Measurements from ENCODE around the gene SH3BP5. TPM values are rescaled to one million over a fixed set of nuclear protein-coding genes. Genes with fewer than 3 reads are reported as not detected.

Gene SH3BP5
- polyA plus RNA-seq, 3 donors: 59.4 to 70.0 (median 64.4) TPM

- DNase-seq (ENCODE audit: low read depth in 3 of 3, low spot score in 2 of 3): no peak
These were observed 15.3 kb upstream of the SH3BP5 start for GRCh38 chr3:15347737-15348110.

DNA sequence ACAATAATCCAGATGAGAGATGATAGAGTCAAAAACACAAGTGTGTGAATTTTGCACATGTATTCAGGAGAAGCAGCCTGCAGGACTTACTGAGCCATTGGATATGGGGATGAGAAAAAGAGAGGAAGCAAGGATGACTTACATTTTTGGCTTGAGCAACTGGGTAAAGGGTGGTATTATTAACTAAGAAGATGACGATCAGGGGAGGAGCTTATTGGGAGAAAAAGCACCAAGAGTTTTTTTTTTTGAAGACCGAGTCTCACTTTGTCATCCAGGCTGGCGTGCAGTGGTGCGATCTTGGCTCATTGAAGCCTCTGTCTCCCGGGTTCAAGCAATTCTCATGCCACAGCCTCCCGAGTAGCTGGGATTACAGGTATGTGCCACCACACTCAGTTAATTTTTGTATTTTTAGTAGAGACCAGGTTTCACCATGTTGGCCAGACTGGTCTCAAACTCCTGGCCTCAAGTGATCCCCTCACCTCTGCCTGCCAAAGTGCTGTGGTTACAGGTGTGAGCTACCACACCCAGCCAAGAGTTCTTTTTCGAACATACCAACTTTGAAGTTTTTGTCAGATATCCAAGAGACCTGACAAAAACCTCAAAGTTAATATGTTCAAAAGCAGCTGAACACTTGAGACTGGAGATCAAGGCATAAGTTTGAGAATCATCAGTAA is 14.8 kb upstream of the SH3BP5 start:
- no peak for DNase-seq (ENCODE audit: low read depth in 3 of 3, low spot score in 2 of 3)

DNA sequence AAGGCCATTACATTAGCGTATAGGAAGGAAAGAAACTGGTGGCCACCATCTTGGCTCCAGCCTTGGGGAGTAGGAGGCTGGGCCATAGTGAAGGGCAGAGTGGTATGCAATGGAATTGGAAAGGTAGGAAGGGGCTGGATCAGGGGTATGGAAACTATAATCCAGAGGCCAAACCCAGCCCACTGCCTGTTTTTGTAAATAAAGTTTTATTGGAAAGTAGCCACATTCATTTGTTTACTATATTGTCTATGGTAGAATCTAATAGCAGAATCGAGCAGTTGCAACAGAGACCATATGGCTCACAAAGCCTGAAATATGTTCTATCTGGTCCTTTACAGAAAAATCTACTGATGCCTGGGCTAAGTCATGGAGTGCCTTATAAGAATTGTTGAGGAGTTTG is 14.1 kb upstream of the SH3BP5 start:
- no peak for DNase-seq (ENCODE audit: low read depth in 3 of 3, low spot score in 2 of 3)

GRCh38 chr3:15345608-15346137 is 13.3 kb upstream of the SH3BP5 start:
- DNase-seq (ENCODE audit: low read depth in 3 of 3, low spot score in 2 of 3): no peak

DNA sequence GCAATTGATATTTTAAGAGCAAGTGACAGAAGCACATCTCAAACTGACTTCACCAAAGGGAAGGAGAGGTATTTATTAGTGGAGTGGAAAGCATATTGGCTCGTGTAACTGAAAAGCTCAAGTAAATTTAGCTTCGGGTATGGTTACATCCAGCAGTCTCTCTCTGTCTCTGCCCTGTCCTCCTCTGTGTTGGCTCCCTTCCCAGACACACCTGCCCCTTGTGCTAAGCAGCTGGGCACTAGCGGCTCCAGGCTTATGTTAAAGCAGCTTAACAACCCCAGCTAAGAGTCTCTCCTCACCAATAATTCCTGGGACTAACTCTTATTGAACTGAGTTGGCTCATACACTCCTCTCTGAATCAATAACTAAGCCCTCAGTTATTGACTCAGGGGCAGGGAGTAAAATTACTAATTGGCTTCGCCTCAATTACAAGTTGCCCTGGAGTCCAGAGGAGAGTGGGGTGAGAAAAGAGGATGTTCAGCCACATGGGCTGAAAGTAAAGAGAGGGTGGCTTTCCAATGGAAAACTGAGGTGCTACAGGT is 12.8 kb upstream of the SH3BP5 start:
- DNase-seq (ENCODE audit: low read depth in 3 of 3, low spot score in 2 of 3): no peak

DNA sequence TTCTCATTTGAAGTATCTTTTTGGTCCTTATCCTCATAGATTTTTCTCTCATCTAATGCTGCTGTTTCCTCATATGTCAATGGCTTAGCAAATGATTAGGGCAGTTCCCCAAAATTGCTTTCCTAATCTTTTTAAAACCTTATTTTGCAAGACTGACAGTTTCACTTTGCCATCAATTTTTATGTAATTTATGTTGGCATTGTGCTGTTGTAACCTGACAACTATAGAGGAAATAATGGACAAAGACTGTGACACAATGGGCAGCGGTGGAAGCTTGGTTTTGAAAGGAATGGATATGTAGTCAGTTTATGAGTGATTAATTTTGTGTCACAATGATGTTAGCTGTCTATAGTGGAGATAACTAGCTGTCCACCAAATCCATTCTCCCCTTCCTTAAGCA is 10.6 kb upstream of the SH3BP5 start:
- DNase-seq (ENCODE audit: low read depth in 3 of 3, low spot score in 2 of 3): no peak

- DNase-seq (ENCODE audit: low read depth in 3 of 3, low spot score in 2 of 3): no peak
These were observed 9.9 kb upstream of the SH3BP5 start for GRCh38 chr3:15342246-15342645.

DNA sequence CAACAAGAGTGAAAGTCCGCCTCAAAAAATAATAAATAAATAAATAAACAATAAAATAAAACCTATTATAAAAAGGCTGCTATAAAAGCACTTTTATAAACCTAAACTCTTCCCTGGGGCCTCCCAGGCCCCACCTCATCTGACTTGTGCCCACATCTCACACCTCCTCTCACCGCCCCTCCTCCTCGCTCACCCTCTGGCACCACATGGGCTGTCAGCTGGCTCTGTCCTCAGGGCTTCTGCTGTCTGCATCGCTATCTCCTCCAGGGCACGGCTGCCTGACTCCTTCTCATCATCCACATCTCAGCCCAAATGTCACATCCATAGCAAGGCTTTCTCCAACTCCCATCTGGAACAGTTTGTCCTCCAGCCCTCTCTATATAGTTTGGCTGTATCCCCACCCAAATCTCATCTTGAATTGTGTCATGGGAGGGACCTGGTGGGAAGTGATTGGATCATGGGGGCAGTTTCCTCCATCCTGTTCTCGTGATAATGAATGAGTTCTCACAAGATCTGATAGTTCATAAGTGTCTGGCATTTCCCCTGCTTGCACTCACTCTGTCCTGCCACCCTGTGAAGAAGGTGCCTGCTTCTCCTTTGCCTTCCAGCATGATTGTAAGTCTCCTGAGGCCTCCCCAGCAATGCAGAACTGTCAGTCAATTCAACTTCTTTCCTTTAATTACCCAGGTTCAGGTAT is 8.8 kb upstream of the SH3BP5 start:
- no peak for DNase-seq (ENCODE audit: low read depth in 3 of 3, low spot score in 2 of 3)

- DNase-seq (ENCODE audit: low read depth in 3 of 3, low spot score in 2 of 3): no peak
These were observed 7.4 kb upstream of the SH3BP5 start for GRCh38 chr3:15339786-15340215.

DNA sequence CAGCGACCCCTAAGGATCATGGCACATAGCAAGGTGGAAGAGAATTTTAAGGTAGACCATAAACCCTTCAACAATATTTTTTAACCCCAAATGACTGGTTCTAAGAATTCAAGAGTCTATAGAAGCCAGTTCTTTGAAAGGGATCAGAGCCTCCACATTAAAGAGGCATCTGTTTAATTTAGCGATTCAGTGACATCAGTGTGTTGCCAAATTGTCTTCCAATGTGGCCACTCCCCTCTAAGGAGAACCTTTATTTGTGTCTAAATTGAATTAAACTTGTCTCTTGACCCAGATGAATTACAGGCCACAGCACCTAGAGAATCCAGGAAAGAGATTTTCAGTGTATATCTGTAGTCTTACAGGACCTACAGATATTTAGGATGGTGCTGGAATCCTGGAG is 6.6 kb upstream of the SH3BP5 start:
- no peak for DNase-seq (ENCODE audit: low read depth in 3 of 3, low spot score in 2 of 3)

GRCh38 chr3:15337963-15338362 is 5.6 kb upstream of the SH3BP5 start:
- no peak for DNase-seq (ENCODE audit: low read depth in 3 of 3, low spot score in 2 of 3)

DNA sequence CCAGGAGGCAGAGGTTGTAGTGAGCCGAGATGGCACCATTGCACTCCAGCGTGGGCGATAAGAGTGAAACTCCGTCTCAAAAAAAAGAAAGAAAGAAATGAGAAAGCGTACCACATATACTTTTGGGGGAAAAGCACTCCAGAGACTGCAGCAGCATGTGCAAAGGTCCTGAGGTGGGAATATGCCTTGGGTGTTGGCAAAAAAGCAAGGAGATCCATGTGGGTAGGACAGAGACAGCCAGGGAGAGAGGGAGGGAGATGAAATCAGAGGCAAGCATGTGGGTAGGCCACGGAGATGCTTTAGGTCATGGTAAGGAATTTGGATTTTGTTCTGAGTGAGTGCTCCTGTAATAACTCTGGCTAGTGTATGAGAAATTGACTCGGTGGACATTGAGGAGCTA is 3.7 kb upstream of the SH3BP5 start:
- no peak for DNase-seq (ENCODE audit: low read depth in 3 of 3, low spot score in 2 of 3)

- no peak for DNase-seq (ENCODE audit: low read depth in 3 of 3, low spot score in 2 of 3)
These were observed 1.5 kb upstream of the SH3BP5 start for GRCh38 chr3:15333956-15334263.

DNA sequence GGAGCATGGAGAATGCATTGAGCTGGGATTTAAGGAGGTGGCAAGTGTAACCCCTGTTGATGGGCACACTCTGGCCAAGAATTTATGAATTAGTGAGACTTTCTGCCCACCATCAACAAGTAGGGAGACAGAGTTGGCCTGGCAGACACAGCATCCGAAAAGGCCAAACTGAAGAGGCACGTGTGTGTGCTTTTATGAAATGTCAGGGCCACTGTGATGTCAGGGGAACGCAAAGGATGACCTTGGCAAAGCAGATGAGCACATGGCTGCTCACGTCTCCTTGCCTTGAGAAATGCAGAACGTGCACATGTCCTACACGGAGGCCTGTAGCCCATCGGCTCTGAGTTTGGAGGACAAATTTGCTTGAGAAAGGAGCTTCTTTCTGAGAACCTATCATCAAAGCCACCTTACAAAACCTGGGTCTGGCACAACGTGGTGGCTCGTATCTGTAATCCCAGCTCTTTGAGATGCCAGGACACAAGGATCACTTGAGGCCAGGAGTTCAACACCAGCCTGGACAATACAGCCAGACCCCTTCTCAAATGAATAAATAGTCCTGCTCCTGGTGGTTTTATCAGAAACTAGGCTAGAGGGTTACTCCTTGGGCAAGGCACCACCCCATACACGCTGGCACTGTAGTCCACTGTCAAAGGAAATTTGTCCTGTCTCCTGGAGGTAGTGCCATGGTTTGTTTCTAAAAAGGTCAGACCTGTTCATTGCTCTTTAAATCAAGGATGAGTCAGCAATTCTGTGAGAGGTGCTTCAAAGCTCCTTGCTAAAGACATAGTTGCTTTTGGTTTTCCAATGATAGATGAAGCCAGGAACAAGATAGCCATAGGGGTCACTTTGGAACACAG is 941 bp upstream of the SH3BP5 start:
- DNase-seq (ENCODE audit: low read depth in 3 of 3, low spot score in 2 of 3): no peak

DNA sequence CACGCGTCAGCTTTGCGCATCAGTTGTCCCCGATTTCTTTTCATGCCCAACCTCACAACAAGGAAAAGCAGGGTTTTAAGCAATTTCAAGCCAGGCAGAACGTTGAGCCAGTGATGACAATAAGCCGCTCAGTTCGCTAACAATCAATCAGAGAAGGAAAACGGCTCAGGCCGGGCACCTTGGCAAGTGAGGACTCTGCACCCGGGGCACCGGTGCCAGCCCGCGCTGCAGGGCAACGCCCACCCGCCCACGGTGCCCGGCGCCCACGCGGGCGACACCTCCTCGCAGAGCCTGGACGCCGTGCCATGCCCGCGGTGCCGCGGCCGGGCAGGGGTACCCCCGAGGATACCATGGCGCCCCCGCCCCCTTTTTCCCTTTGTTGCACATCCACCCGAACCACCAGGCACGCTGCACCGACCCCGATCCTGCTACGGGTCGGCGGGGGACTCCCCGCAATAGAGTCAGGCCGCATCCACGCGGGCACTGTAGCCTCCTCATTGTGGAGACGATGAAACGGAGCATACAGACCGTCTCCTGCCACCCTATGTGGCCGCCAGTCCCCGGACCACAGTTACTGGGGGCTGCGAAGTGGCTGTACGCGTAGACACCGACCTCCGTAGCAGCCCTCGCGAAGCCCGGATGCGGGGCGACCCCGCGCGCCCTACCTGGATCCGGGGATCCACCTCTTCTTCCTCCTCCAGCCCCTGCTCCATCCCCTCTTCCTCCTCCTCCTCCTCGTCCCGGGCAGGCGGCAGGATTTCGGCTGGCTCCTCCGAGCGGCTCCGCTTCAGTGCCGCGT is 581 bp downstream of the SH3BP5 start:
- no peak for DNase-seq (ENCODE audit: low read depth in 3 of 3, low spot score in 2 of 3)

- no peak for DNase-seq (ENCODE audit: low read depth in 3 of 3, low spot score in 2 of 3)
These were observed 1.2 kb downstream of the SH3BP5 start for GRCh38 chr3:15331072-15331605.

DNA sequence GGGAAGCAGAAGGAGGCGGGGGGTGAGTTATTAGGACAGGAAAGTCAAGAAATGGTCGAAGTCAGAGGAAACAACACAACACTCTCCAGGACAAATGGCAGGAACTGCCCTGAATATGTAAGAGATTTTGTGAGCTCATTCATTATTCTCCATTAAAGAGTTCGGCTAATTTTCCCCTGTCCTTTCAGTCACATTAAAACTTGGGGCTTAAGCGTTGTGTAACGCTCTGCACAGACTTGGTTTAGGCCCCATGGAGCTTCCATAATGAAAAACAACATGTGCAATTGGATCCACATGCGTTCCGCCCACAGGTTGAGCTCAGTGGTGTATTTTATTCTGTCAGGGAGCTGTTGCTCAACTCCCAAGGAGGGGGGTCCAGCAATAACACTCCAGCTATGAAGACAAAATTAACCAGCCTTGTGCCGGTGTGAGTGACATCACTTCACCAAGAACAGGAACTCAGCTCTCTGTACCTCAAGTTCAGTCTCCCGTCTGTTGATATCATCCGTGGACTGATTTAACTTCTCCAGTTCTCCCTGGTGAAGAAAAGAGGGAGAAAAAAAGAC is 2.3 kb downstream of the SH3BP5 start:
- peak in 1 of 3 donors; percentile 73 for DNase-seq (ENCODE audit: low read depth in 3 of 3, low spot score in 2 of 3)

DNA sequence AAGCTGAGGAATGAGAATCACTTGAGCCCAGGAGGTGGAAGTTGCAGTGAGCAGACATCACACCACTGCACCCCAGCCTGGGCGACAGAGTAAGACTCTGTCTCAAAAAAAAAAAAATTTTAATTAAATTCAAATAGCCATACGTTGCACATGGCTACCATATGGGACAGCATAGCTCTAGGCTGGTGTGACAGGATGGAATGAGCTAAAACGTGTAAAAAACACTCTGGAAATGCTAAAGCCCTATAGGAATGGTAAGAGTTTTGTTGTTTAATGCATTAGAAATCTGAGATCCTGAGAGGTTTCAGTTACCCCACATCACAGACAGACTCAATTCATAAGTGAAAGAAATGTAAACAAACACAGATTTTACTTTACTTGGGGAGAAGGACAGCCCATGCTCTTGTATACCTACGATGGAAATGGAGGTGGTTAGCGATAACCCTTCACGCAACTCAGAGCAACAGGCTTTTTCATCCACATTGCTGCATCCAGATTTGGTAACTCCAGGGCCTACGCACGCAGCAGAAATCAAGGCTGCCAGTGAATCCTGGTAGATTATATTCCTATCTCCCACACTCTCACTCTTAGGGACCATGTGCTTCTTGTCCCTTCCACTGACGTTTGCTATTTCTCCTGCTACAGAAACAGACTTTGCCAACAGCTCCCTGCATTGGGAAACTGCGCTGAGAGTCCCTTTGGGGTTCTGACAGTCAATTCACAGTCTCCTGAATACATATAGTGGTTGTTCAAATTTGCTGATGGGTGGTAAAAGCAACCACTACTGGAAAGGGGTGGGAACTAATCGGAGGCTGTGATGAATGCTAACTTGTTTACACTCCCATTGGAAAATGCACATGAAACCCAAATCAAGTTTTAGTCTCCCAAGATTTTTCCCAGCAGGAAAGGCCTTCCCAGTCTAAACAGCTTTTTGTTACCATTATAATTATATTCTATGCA is 3.1 kb downstream of the SH3BP5 start:
- DNase-seq (ENCODE audit: low read depth in 3 of 3, low spot score in 2 of 3): no peak

DNA sequence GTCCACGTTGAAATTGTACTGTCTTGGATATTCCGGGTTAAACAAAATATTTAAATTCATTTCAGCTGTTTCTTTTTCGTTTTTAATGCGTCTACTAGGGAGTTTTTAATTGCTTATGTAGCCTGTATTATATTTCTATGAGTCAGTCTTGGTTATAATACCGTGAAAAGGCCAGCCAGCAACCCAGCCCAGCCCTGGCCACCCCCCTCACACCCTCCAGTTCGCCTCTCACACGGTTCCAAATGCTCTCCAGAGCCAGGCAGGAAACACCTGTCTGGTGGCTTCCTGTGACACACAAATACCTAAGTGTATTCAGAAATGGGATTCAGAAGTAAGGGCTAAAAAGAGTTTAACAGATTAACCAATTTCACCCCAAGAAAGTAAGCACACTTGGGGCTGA is 4.4 kb downstream of the SH3BP5 start:
- DNase-seq (ENCODE audit: low read depth in 3 of 3, low spot score in 2 of 3): no peak
